ENCODE results near the gene SULT6B1. TPM values are rescaled to one million over a fixed set of nuclear protein-coding genes. Genes with fewer than 3 reads are reported as not detected.

Gene SULT6B1
- total RNA-seq, 1 donor = not detected

GRCh38 chr2:37119157-37119556, 69.3 kb downstream of the SULT6B1 start:
- no peak for DNase-seq (ENCODE audit: low read depth)
- TF ChIP-seq CTCF (IDR thresholded peaks at IDR 0.05; ENCODE audit: insufficient read depth, low read length) = no peak
- no peak overlapping the region for H3K4me3 ChIP-seq (ENCODE audit: low read depth, low read length)

Other genes starting within 250 kb of the SULT6B1 start
- gene STRN, start 222.1 kb downstream of the SULT6B1 start, total RNA-seq (ENCODE audit: low replicate concordance) = 26.2 and 26.5 TPM in 2 replicates
- 20.6 and 21.1 TPM in 2 replicates for gene HEATR5B, start 104.3 kb downstream of the SULT6B1 start, total RNA-seq (ENCODE audit: low replicate concordance)
- gene GPATCH11, start 104.2 kb downstream of the SULT6B1 start, total RNA-seq (ENCODE audit: low replicate concordance) = 8.5 and 14.0 TPM in 2 replicates
- gene EIF2AK2, start 31.7 kb downstream of the SULT6B1 start, total RNA-seq (ENCODE audit: low replicate concordance) = 38.8 and 53.8 TPM in 2 replicates
- gene CEBPZOS, start 7.8 kb upstream of the SULT6B1 start, total RNA-seq (ENCODE audit: low replicate concordance) = 17.7 and 27.6 TPM in 2 replicates
- gene CEBPZ, start 42.9 kb upstream of the SULT6B1 start, total RNA-seq (ENCODE audit: low replicate concordance) = 64.3 and 104 TPM in 2 replicates
- 11.1 and 37.9 TPM in 2 replicates for gene NDUFAF7, start 43.0 kb upstream of the SULT6B1 start, total RNA-seq (ENCODE audit: low replicate concordance)
- 55.8 and 77.9 TPM in 2 replicates for gene PRKD3, start 136.2 kb upstream of the SULT6B1 start, total RNA-seq (ENCODE audit: low replicate concordance)
- 1.7 and 8.3 TPM in 2 replicates for gene QPCT, start 156.0 kb upstream of the SULT6B1 start, total RNA-seq (ENCODE audit: low replicate concordance)